H1 (cell line): Measurements from ENCODE around the gene PPP1R7.

ENCODE experiments used
- BACH1 ChIP-seq: IDR thresholded peaks from 2 replicates; pipeline ENCODE4 v1.6.1; 2012; ENCODE audit warnings: low read length, improper control_type of control experiment
- CBX5 ChIP-seq: fragments of 300-800, 300-1000 bp; sonication (generic); IDR thresholded peaks from 2 replicates; pipeline ENCODE4 v1.7.1; 2016; ENCODE audit warnings: antibody characterized with exemption, low read length, low read depth
- CBX8 ChIP-seq: fragments of 300-800, 300-1000 bp; sonication (generic); IDR thresholded peaks from 2 replicates; pipeline ENCODE4 v1.7.1; 2016; ENCODE audit warnings: low read depth, low read length, borderline replicate concordance
- POLR2A ChIP-seq, 2 experiments: IDR thresholded peaks; 1 replicate in 1 of 2; 2 replicates in 1 of 2; pipeline ENCODE4 v1.6.1; 2011; ENCODE audit warnings: low read depth in 2 of 2, low read length in 2 of 2, mild to moderate bottlenecking in 2 of 2; ENCODE audit errors: control extremely low read depth in 1 of 2
- POLR2AphosphoS5 ChIP-seq: IDR thresholded peaks from 2 replicates; pipeline ENCODE4 v1.6.1; 2011; ENCODE audit warnings: low read depth, low read length
- SP1 ChIP-seq: IDR thresholded peaks from 2 replicates; pipeline ENCODE4 v1.6.1; 2011; ENCODE audit warnings: low read depth, low read length
- TEAD4 ChIP-seq: IDR thresholded peaks from 2 replicates; pipeline ENCODE4 v1.6.1; 2012; ENCODE audit warnings: low read depth, low read length, inconsistent platforms, mixed read lengths
- TF ChIP-seq, protein P1 (sequence below), 3 experiments: IDR thresholded peaks; 1 replicate in 2 of 3; 2 replicates in 1 of 3; pipeline versions ENCODE4 v1.5.1 to v1.6.1; 2011; ENCODE audit warnings: low read length in 3 of 3, mild to moderate bottlenecking in 3 of 3, inconsistent platforms in 2 of 3, low read depth in 1 of 3, moderate library complexity in 1 of 3; ENCODE audit not compliant: insufficient read depth in 1 of 3; ENCODE audit errors: control extremely low read depth in 1 of 3

DNA sequence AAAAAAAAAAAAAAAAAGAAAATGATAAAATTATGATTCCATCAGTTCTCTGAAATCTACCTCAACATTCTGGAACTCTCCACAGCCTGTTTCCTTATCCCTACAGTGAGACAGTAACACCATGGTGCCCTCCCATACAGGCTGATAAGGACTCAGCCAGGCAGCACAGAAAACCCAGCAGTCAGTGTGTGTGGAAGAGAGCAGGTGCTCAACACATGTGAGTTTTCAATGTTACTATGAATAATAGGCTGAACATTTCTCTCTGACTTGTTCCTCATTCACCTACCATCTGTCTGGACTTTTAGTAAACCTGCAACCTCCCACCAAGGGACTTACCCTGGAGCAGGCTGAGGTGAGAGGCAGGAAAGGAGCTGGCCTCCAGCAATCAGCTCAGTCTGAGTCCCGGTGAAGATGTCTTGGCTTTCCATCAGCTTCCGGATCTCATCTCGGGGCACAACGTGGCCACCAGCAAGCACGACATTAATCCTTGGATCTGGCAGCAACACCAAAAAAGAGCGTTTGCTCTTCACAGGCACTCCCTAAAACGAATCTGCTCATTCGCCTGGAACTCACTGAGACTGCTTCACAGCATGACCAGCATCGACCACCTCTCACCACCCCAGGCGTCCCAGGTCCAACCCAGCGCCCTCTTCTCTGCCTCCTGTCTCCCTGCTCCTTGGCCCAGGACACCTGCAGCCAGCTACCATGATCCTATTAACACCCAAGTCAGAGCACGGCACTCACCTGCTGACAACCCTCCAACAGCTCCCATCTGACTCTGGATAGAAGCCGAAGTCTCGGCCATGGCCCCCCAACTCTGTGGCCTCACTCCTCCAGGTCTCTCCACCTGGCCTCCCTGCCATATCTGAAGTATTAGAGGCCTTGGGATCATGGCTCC, 17.5 kb upstream of the PPP1R7 start:
- TF ChIP-seq POLR2A (IDR thresholded peaks at IDR 0.05; ENCODE audit: control extremely low read depth in 1 of 2, low read depth in 2 of 2, low read length in 2 of 2) (no peak), SP1 (no peak), TEAD4 (no peak), CBX8 (no peak), CBX5 (no peak), POLR2AphosphoS5 (no peak), BACH1 (no peak)
- TF ChIP-seq, protein P1, sequence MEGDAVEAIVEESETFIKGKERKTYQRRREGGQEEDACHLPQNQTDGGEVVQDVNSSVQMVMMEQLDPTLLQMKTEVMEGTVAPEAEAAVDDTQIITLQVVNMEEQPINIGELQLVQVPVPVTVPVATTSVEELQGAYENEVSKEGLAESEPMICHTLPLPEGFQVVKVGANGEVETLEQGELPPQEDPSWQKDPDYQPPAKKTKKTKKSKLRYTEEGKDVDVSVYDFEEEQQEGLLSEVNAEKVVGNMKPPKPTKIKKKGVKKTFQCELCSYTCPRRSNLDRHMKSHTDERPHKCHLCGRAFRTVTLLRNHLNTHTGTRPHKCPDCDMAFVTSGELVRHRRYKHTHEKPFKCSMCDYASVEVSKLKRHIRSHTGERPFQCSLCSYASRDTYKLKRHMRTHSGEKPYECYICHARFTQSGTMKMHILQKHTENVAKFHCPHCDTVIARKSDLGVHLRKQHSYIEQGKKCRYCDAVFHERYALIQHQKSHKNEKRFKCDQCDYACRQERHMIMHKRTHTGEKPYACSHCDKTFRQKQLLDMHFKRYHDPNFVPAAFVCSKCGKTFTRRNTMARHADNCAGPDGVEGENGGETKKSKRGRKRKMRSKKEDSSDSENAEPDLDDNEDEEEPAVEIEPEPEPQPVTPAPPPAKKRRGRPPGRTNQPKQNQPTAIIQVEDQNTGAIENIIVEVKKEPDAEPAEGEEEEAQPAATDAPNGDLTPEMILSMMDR (IDR thresholded peaks at IDR 0.05; ENCODE audit: control extremely low read depth in 1 of 3, insufficient read depth in 1 of 3, low read depth in 1 of 3, low read length in 3 of 3): no peak
